HCT116 (cell line): ENCODE measurements around the gene ENGASE. TPM values are rescaled to one million over a fixed set of nuclear protein-coding genes. Genes with fewer than 3 reads are reported as not detected.

ENCODE experiments used
- ATAC-seq: fragments of 200-7000 bp; cut with Tn5 transposase; 2 replicates; pipeline ENCODE4 v1.9.1; 2020; ENCODE audit warnings: mild to moderate bottlenecking, moderate library complexity
- BruUV-seq: library from RNA; stranded (reverse); fragments of 400-500 nt; replicated peaks from 2 replicates; lab custom pipeline; 2021; lab: Mats Ljungman, UMichigan
- CTCF ChIA-PET: fragments of 300-600 bp; sonication (Branson Sonifier 250); formaldehyde crosslinking; loops from one replicate; lab custom pipeline; 2021; ENCODE audit warnings: antibody characterized with exemption; lab: Charles Lee
- POLR2A ChIA-PET: fragments of 300-600, 350-600 bp; sonication (Branson Sonifier 250); formaldehyde crosslinking; loops from one replicate; lab custom pipeline; 2021; ENCODE audit warnings: antibody characterized with exemption; lab: Charles Lee
- RAD21 ChIA-PET, 2 experiments: fragments of 300-600 bp; sonication (Branson Sonifier 250); formaldehyde crosslinking; loops; one replicate each; lab custom pipeline; 2023; ENCODE audit warnings: low total read pairs in 2 of 2; ENCODE audit not compliant: uncharacterized antibody in 2 of 2, unreplicated experiment in 2 of 2, low non-redundant PET in 1 of 2; lab: Charles Lee
- DNase-seq: peaks from one replicate; pipeline ENCODE4 v3.0.0-alpha.2; 2010; ENCODE audit warnings: low read depth, low spot score
- H2AFZ ChIP-seq: fragments of 200-600 bp; shearing (Covaris generic), sonication (generic); 2 replicates; pipeline ENCODE4 v1.6.1; 2017; ENCODE audit warnings: low read depth, mixed run types, mixed read lengths, antibody characterized with exemption, low read length; ENCODE audit not compliant: poor library complexity, severe bottlenecking
- H3K27ac ChIP-seq: 2 replicates; pipeline ENCODE4 v1.5.1; 2012; ENCODE audit warnings: low read depth, low read length
- H3K27me3 ChIP-seq: fragments of 200-600 bp; sonication (generic); 2 replicates; pipeline ENCODE4 v1.6.1; 2016; ENCODE audit warnings: mixed run types, low read length, mixed read lengths; ENCODE audit not compliant: insufficient read depth
- H3K36me3 ChIP-seq, 2 experiments: fragments of 200-500 bp in 1 of 2; fragments of 200-600 bp in 1 of 2; sonication (Bioruptor generic) in 1 of 2; sonication (generic) in 1 of 2; 2 replicates each; pipeline versions ENCODE4 v1.5.1 to v1.6.1; 2014 to 2016; ENCODE audit warnings: low read length in 2 of 2, inconsistent platforms in 1 of 2, mixed read lengths in 1 of 2, mixed run types in 1 of 2; ENCODE audit not compliant: insufficient read depth in 2 of 2, control insufficient read depth in 1 of 2
- H3K4me1 ChIP-seq, 2 experiments: fragments of 200-600 bp in 1 of 2; sonication (generic) in 1 of 2; 2 replicates each; pipeline versions ENCODE4 v1.5.1 to v1.6.1; 2012 to 2017; ENCODE audit warnings: low read length in 2 of 2, inconsistent platforms in 1 of 2, mild to moderate bottlenecking in 1 of 2, mixed read lengths in 1 of 2, mixed run types in 1 of 2, moderate library complexity in 1 of 2; ENCODE audit not compliant: insufficient read depth in 2 of 2, control insufficient read depth in 1 of 2
- H3K4me2 ChIP-seq: fragments of 200-600 bp; sonication (generic); 2 replicates; pipeline ENCODE4 v1.6.1; 2017; ENCODE audit warnings: mixed run types, low read length, mixed read lengths
- H3K4me3 ChIP-seq, 2 experiments: fragments of 200-600 bp in 1 of 2; sonication (generic) in 1 of 2; replicated peaks in 1 of 2; 2 replicates each; pipeline ENCODE4 v1.5.1; 2011 to 2016; ENCODE audit warnings: low read length in 2 of 2, control low read depth in 1 of 2, low read depth in 1 of 2, mild to moderate bottlenecking in 1 of 2, mixed read lengths in 1 of 2, mixed run types in 1 of 2
- H3K79me2 ChIP-seq: fragments of 200-600 bp; sonication (generic); 2 replicates; pipeline ENCODE4 v1.6.1; 2017; ENCODE audit warnings: mild to moderate bottlenecking, mixed run types, low read length, moderate library complexity, mixed read lengths; ENCODE audit not compliant: insufficient read depth
- H3K9ac ChIP-seq: fragments of 200-600 bp; sonication (generic); 2 replicates; pipeline ENCODE4 v1.6.1; 2016; ENCODE audit warnings: low read length, mixed read lengths
- H3K9me2 ChIP-seq: fragments of 200-600 bp; sonication (generic), shearing (Covaris generic); 2 replicates; pipeline ENCODE4 v1.6.1; 2017; ENCODE audit warnings: mixed run types, mild to moderate bottlenecking, moderate library complexity; ENCODE audit not compliant: insufficient read depth
- H3K9me3 ChIP-seq, 2 experiments: fragments of 200-500 bp in 1 of 2; fragments of 200-600 bp in 1 of 2; sonication (Bioruptor generic) in 1 of 2; sonication (generic) in 1 of 2; 2 replicates each; pipeline ENCODE4 v1.6.1; 2014 to 2017; ENCODE audit warnings: low read length in 2 of 2, mixed read lengths in 2 of 2, inconsistent platforms in 1 of 2, low read depth in 1 of 2, mild to moderate bottlenecking in 1 of 2, mixed run types in 1 of 2, moderate library complexity in 1 of 2; ENCODE audit not compliant: control insufficient read depth in 1 of 2, insufficient read depth in 1 of 2
- H4K20me1 ChIP-seq: fragments of 200-600 bp; sonication (generic), shearing (Covaris generic); 2 replicates; pipeline ENCODE4 v1.6.1; 2017; ENCODE audit warnings: mixed run types, mild to moderate bottlenecking, moderate library complexity; ENCODE audit not compliant: insufficient read depth
- CBX3 ChIP-seq: IDR thresholded peaks from 2 replicates; pipeline ENCODE4 v1.6.1; 2012; ENCODE audit warnings: low read depth
- CEBPB ChIP-seq: IDR thresholded peaks from 2 replicates; pipeline ENCODE4 v1.6.1; 2012; ENCODE audit warnings: low read depth
- ELF1 ChIP-seq: IDR thresholded peaks from 2 replicates; pipeline ENCODE4 v1.6.1; 2012; ENCODE audit warnings: low read depth, borderline replicate concordance
- EZH2phosphoT487 ChIP-seq: fragments of 200-600 bp; IDR thresholded peaks from 2 replicates; pipeline ENCODE4 v1.6.1; 2018; ENCODE audit warnings: antibody characterized with exemption, borderline replicate concordance
- FOSL1 ChIP-seq: IDR thresholded peaks from 2 replicates; pipeline ENCODE4 v1.6.1; 2012; ENCODE audit warnings: low read depth
- JUND ChIP-seq: IDR thresholded peaks from 2 replicates; pipeline ENCODE4 v1.6.1; 2012
- MAX ChIP-seq: IDR thresholded peaks from 2 replicates; pipeline ENCODE4 v1.6.1; 2012
- POLR2A ChIP-seq: IDR thresholded peaks from 2 replicates; pipeline ENCODE4 v1.7.0; 2011; ENCODE audit warnings: borderline replicate concordance; ENCODE audit not compliant: insufficient read depth, insufficient read length; ENCODE audit errors: extremely low read depth
- POLR2AphosphoS5 ChIP-seq: IDR thresholded peaks from 2 replicates; pipeline ENCODE4 v1.6.1; 2011; ENCODE audit warnings: mild to moderate bottlenecking, low read depth, low read length, moderate library complexity
- RAD21 ChIP-seq: IDR thresholded peaks from 2 replicates; pipeline ENCODE4 v1.6.1; 2012; ENCODE audit warnings: low read depth, mild to moderate bottlenecking
- REST ChIP-seq: IDR thresholded peaks from 2 replicates; pipeline ENCODE4 v1.6.1; 2012; ENCODE audit warnings: low read depth
- SIN3A ChIP-seq: IDR thresholded peaks from 2 replicates; pipeline ENCODE4 v1.6.1; 2012; ENCODE audit warnings: low read depth
- SP1 ChIP-seq: IDR thresholded peaks from 2 replicates; pipeline ENCODE4 v1.6.1; 2012; ENCODE audit warnings: low read depth
- TCF7L2 ChIP-seq: IDR thresholded peaks from 2 replicates; pipeline ENCODE4 v1.7.0; 2011; ENCODE audit warnings: borderline replicate concordance, inconsistent platforms; ENCODE audit not compliant: insufficient read depth, insufficient read length; ENCODE audit errors: extremely low read depth
- YY1 ChIP-seq: IDR thresholded peaks from 2 replicates; pipeline ENCODE4 v1.6.1; 2011; ENCODE audit warnings: low read length, low read depth, moderate library complexity, mild to moderate bottlenecking; ENCODE audit not compliant: insufficient replicate concordance; ENCODE audit errors: extremely low read depth
- ZBTB33 ChIP-seq: IDR thresholded peaks from 2 replicates; pipeline ENCODE4 v1.6.1; 2011; ENCODE audit warnings: mild to moderate bottlenecking, low read length, moderate library complexity; ENCODE audit not compliant: insufficient replicate concordance; ENCODE audit errors: extremely low read depth
- ZFX ChIP-seq: fragments of 450-650 bp; IDR thresholded peaks from 2 replicates; pipeline ENCODE4 v1.6.1; 2017
- intact Hi-C: fragments of 100-400 bp; cut with micrococcal nuclease; formaldehyde crosslinking; loops from 2 replicates; pipeline ENCODE4 v1.10.0; 2022
- total RNA-seq: library from RNA; stranded (reverse); gene quantifications from one replicate; pipeline ENCODE4 v1.2.1, GENCODE V29; 2021; ENCODE audit not compliant: unreplicated experiment
- TF ChIP-seq, protein P1 (sequence below), 3 experiments: fragments of 200-600 bp in 1 of 3; sonication (generic) in 1 of 3; IDR thresholded peaks in 2 of 3; conservative IDR thresholded peaks in 1 of 3; 2 replicates each; pipeline ENCODE4 v1.5.1; 2012 to 2017; ENCODE audit warnings: low read depth in 2 of 3, low read length in 2 of 3, antibody characterized with exemption in 1 of 3, borderline replicate concordance in 1 of 3, control low read depth in 1 of 3, mild to moderate bottlenecking in 1 of 3, mixed read lengths in 1 of 3, mixed run types in 1 of 3, moderate library complexity in 1 of 3; ENCODE audit not compliant: insufficient read depth in 1 of 3

ENGASE gene
- total RNA-seq, 1 experiment from 2014 or later, result 54.2 TPM

DNA sequence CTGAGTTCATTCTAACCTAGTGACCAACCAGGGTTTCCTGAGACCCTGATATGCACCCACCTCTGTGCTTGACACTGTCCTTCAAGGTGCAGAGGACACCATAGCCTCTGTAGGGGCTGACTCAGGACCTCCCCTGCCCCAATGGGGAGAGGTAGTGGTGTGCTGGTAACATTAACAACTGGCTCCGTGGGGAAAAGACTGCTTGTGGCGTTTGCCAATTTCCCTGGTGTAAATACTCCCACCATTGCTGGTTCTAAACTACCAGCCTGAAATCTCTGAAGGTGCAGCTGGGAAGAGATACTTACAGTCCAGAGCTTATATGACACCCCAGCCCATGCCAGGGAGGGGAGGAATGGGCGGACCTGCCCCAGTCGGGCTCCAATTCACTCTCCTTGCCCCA lies 54.9 kb downstream of the ENGASE start (continued):
- TF ChIP-seq CBX3 (no peak), RAD21 (no peak), POLR2AphosphoS5 (no peak), CEBPB (no peak), FOSL1 (no peak), TCF7L2 (no peak), SP1 (no peak), SIN3A (no peak)

- no peaks in the 10 kb centered on the region for H3K4me1 ChIP-seq
- ChIA-PET POLR2A (no interaction called here), CTCF (no interaction called here), RAD21 (no interaction called here)
- H3K9me3 ChIP-seq, result no peaks in the 10 kb centered on the region
- H3K36me3 ChIP-seq, result no peaks in the 10 kb centered on the region
- DNase-seq (no peak), ATAC-seq (no peak)
- H2AFZ ChIP-seq, result no peak overlapping the region
- intact Hi-C loops, result no loop called here
- H3K27ac ChIP-seq, result no peak overlapping the region
- H3K9me2 ChIP-seq, result no peaks in the 10 kb centered on the region
- H3K27me3 ChIP-seq, result peaks cover 62% of the 10 kb centered on the region
- no peak overlapping the region for H3K4me3 ChIP-seq
- no peak overlapping the region for H3K4me2 ChIP-seq
- no peaks in the 10 kb centered on the region for H4K20me1 ChIP-seq
- BruUV-seq, result no TSS peak
- no peaks in the 10 kb centered on the region for H3K79me2 ChIP-seq
- no peak overlapping the region for H3K9ac ChIP-seq
- TF ChIP-seq YY1, result no peak
- no peak for TF ChIP-seq RAD21
- TF ChIP-seq ZFX, result no peak
- TF ChIP-seq POLR2AphosphoS5, result no peak
- no peak for TF ChIP-seq MAX
- TF ChIP-seq CBX3, result no peak
- TF ChIP-seq REST, result no peak
- TF ChIP-seq TCF7L2, result no peak
- TF ChIP-seq, protein P1, sequence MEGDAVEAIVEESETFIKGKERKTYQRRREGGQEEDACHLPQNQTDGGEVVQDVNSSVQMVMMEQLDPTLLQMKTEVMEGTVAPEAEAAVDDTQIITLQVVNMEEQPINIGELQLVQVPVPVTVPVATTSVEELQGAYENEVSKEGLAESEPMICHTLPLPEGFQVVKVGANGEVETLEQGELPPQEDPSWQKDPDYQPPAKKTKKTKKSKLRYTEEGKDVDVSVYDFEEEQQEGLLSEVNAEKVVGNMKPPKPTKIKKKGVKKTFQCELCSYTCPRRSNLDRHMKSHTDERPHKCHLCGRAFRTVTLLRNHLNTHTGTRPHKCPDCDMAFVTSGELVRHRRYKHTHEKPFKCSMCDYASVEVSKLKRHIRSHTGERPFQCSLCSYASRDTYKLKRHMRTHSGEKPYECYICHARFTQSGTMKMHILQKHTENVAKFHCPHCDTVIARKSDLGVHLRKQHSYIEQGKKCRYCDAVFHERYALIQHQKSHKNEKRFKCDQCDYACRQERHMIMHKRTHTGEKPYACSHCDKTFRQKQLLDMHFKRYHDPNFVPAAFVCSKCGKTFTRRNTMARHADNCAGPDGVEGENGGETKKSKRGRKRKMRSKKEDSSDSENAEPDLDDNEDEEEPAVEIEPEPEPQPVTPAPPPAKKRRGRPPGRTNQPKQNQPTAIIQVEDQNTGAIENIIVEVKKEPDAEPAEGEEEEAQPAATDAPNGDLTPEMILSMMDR (IDR thresholded peaks at IDR 0.05 in 2 of 3, conservative IDR thresholded peaks at IDR 0.05 in 1 of 3; ENCODE audit: borderline replicate concordance in 1 of 3, insufficient read depth in 1 of 3, low read depth in 2 of 3, low read length in 2 of 3), result no peak
- TF ChIP-seq ZBTB33, result no peak
- no peak for TF ChIP-seq ELF1
- no peak for TF ChIP-seq EZH2phosphoT487
- no peak for TF ChIP-seq JUND
- no peak for TF ChIP-seq POLR2A
Measured at GRCh38 chr17:79130536-79131273, 56.1 kb downstream of the ENGASE start.
